SU-DHL-6 (cell line): ENCODE measurements around the gene ABCG8.

Experiments
- H2AFZ ChIP-seq: fragments of 200-600 bp; sonication (generic); 2 replicates; pipeline ENCODE4 v1.6.1; 2014; ENCODE audit warnings: low read depth, mild to moderate bottlenecking, moderate library complexity, mixed read lengths, antibody characterized with exemption, low read length; ENCODE audit not compliant: severe bottlenecking
- H3F3A ChIP-seq: fragments of 200-600 bp; shearing (Covaris generic); 2 replicates; pipeline ENCODE4 v1.6.0; 2016; ENCODE audit warnings: antibody characterized with exemption, mild to moderate bottlenecking; ENCODE audit not compliant: insufficient read depth
- H3K27ac ChIP-seq: fragments of 200-600 bp; sonication (generic); 2 replicates; pipeline ENCODE4 v1.5.1; 2016; ENCODE audit warnings: low read depth, mild to moderate bottlenecking, low read length, moderate library complexity, mixed read lengths
- H3K27me3 ChIP-seq: fragments of 200-600 bp; sonication (generic), shearing (Covaris generic); 2 replicates; pipeline ENCODE4 v1.6.0; 2014; ENCODE audit warnings: mild to moderate bottlenecking, low read length
- H3K36me3 ChIP-seq: fragments of 200-600 bp; sonication (generic); 2 replicates; pipeline ENCODE4 v1.6.1; 2014; ENCODE audit warnings: mild to moderate bottlenecking, low read length, mixed read lengths
- H3K4me2 ChIP-seq: fragments of 300-600, 200-600 bp; shearing (Covaris generic), sonication (generic); 2 replicates; pipeline ENCODE4 v1.6.0; 2014; ENCODE audit warnings: low read length, low read depth, mild to moderate bottlenecking; ENCODE audit not compliant: poor library complexity, severe bottlenecking
- H3K4me3 ChIP-seq: fragments of 200-600 bp; sonication (generic); 2 replicates; pipeline ENCODE4 v1.5.1; 2014; ENCODE audit warnings: antibody characterized with exemption, low read length, mild to moderate bottlenecking, mixed read lengths; ENCODE audit not compliant: insufficient read depth, poor library complexity, severe bottlenecking
- H3K79me2 ChIP-seq: fragments of 200-600 bp; sonication (generic); 2 replicates; pipeline ENCODE4 v1.6.1; 2014; ENCODE audit warnings: mild to moderate bottlenecking, low read length, moderate library complexity; ENCODE audit not compliant: insufficient read depth
- H3K9ac ChIP-seq: fragments of 200-600 bp; sonication (generic); 2 replicates; pipeline ENCODE4 v1.7.0; 2014; ENCODE audit warnings: mild to moderate bottlenecking, low read length
- H3K9me2 ChIP-seq: fragments of 200-600 bp; sonication (generic); replicated peaks from 2 replicates; pipeline ENCODE4 v1.6.1; 2014; ENCODE audit warnings: low read length; ENCODE audit not compliant: insufficient read depth
- H3K9me3 ChIP-seq: fragments of 200-600 bp; sonication (generic); 2 replicates; pipeline ENCODE4 v1.6.1; 2014; ENCODE audit warnings: low read length, mixed read lengths; ENCODE audit not compliant: insufficient read depth
- H4K20me1 ChIP-seq: fragments of 200-600 bp; sonication (generic); 2 replicates; pipeline ENCODE4 v1.6.1; 2014; ENCODE audit warnings: low read depth, mild to moderate bottlenecking, antibody characterized with exemption, low read length, moderate library complexity, mixed read lengths
- EZH2phosphoT487 ChIP-seq: fragments of 200-600 bp; sonication (generic), shearing (Covaris generic); conservative IDR thresholded peaks from 2 replicates; pipeline ENCODE4 v1.6.1; 2018; ENCODE audit warnings: mild to moderate bottlenecking, antibody characterized with exemption, low read length, moderate library complexity, mixed read lengths
- TF ChIP-seq, protein P1 (sequence below): fragments of 200-600 bp; sonication (generic); IDR thresholded peaks from one replicate; pipeline ENCODE4 v1.5.1; 2017; ENCODE audit warnings: antibody characterized with exemption, mild to moderate bottlenecking, low read length, moderate library complexity; ENCODE audit not compliant: insufficient read depth, poor library complexity, severe bottlenecking

Gene ABCG8

GRCh38 chr2:43810452-43810851, 28.3 kb upstream of the ABCG8 start:
- Histone ChIP-seq H3K27me3 (no peaks in the 10 kb centered on the region), H3K9ac (no peak overlapping the region), H2AFZ (no peak overlapping the region), H3K36me3 (no peaks in the 10 kb centered on the region), H3K79me2 (no peaks in the 10 kb centered on the region), H3F3A (no peaks in the 10 kb centered on the region), H3K4me3 (no peak overlapping the region), H3K9me2 (no peaks in the 10 kb centered on the region), H3K9me3 (no peaks in the 10 kb centered on the region), H4K20me1 (no peaks in the 10 kb centered on the region), H3K4me2 (no peak overlapping the region), H3K27ac (no peak overlapping the region)
- TF ChIP-seq, protein P1, sequence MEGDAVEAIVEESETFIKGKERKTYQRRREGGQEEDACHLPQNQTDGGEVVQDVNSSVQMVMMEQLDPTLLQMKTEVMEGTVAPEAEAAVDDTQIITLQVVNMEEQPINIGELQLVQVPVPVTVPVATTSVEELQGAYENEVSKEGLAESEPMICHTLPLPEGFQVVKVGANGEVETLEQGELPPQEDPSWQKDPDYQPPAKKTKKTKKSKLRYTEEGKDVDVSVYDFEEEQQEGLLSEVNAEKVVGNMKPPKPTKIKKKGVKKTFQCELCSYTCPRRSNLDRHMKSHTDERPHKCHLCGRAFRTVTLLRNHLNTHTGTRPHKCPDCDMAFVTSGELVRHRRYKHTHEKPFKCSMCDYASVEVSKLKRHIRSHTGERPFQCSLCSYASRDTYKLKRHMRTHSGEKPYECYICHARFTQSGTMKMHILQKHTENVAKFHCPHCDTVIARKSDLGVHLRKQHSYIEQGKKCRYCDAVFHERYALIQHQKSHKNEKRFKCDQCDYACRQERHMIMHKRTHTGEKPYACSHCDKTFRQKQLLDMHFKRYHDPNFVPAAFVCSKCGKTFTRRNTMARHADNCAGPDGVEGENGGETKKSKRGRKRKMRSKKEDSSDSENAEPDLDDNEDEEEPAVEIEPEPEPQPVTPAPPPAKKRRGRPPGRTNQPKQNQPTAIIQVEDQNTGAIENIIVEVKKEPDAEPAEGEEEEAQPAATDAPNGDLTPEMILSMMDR: no peak
- TF ChIP-seq EZH2phosphoT487: no peak

DNA sequence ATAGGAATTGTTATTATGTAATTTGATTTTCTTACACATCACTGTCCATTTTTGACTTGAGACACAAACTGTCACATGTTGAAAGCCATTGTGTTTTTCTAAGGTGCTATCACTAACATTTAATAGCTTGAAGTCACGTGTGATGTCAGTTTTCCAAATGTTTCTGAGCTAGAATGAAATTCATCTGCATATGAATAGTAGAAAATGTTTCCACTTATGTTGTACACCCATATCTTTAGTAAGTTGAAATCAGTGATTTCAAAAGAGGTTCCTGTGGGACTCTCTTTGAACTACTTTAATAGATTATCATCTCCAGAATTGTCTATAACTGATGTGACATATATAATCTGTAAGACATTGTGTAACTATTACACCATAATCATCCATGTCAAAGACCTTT, 27.9 kb upstream of the ABCG8 start:
- no peaks in the 10 kb centered on the region for H4K20me1 ChIP-seq
- H2AFZ ChIP-seq: no peak overlapping the region
- H3F3A ChIP-seq: no peaks in the 10 kb centered on the region
- no peaks in the 10 kb centered on the region for H3K79me2 ChIP-seq
- H3K4me2 ChIP-seq: no peak overlapping the region
- no peaks in the 10 kb centered on the region for H3K27me3 ChIP-seq
- TF ChIP-seq EZH2phosphoT487: no peak
- TF ChIP-seq, protein P1: no peak
- H3K9ac ChIP-seq: no peak overlapping the region
- H3K36me3 ChIP-seq: no peaks in the 10 kb centered on the region
- H3K27ac ChIP-seq: no peak overlapping the region
- no peaks in the 10 kb centered on the region for H3K9me3 ChIP-seq
- no peak overlapping the region for H3K4me3 ChIP-seq
- no peaks in the 10 kb centered on the region for H3K9me2 ChIP-seq

- H3K27me3 ChIP-seq: no peaks in the 10 kb centered on the region
- no peak overlapping the region for H3K27ac ChIP-seq
- H4K20me1 ChIP-seq: no peaks in the 10 kb centered on the region
- H3K4me3 ChIP-seq: no peak overlapping the region
- H3K9me3 ChIP-seq: no peaks in the 10 kb centered on the region
- no peaks in the 10 kb centered on the region for H3F3A ChIP-seq
- H2AFZ ChIP-seq: no peak overlapping the region
- no peak overlapping the region for H3K4me2 ChIP-seq
- H3K79me2 ChIP-seq: no peaks in the 10 kb centered on the region
- no peaks in the 10 kb centered on the region for H3K9me2 ChIP-seq
- no peaks in the 10 kb centered on the region for H3K36me3 ChIP-seq
- TF ChIP-seq EZH2phosphoT487: no peak
- TF ChIP-seq, protein P1: no peak
- H3K9ac ChIP-seq: no peak overlapping the region
Observed at GRCh38 chr2:43812006-43812405, 26.8 kb upstream of the ABCG8 start.
